22Rv1 (cell line): Measurements from ENCODE around the gene MYO10.

Experiments used
- H3K27ac ChIP-seq: fragments of 450-650 bp; 2 replicates; pipeline ENCODE4 v1.5.1; 2017
- ZFX ChIP-seq: fragments of 450-650 bp; IDR thresholded peaks from 2 replicates; pipeline ENCODE4 v1.6.1; 2017; ENCODE audit warnings: antibody characterized with exemption, borderline replicate concordance
- TF ChIP-seq, protein P1 (sequence below): fragments of 450-650 bp; IDR thresholded peaks from 2 replicates; pipeline ENCODE4 v1.5.1; 2017; ENCODE audit warnings: mild to moderate bottlenecking

The MYO10 gene

DNA sequence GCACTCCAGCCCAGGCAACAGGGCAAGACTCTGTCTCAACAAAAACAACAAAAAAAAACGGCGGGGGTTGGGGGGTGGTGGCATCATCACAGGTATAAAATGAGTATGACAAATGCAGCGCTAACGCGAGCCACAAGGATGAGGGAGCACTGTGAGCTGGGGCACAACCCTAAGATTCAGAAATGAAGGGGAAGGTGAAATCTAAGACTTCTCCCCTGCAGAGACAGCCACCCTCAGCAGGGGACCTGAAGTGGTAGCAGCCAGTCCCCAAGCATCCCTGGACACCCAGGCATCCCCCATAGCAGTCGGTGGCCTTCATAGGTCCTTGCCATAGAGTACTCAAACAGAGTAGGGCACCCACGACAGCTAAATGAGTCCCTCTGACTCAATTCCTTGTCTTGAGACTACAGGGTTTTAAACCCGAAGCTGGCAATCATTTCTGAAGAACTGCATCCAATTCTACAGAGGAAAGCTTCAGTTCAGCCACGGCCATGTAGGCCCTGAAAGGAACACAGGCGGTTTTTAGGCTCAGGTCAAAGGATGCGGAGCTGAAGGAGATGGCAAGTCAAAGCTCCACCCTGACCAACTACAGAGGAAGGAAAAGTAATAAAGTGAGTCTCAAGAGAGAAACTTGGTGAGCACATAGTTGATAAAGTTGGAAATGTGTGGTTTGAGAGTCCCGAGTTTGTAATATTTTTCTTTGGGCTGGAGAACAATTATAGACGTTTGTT is 50.3 kb downstream of the MYO10 start:
- TF ChIP-seq ZFX = no peak
- TF ChIP-seq, protein P1, sequence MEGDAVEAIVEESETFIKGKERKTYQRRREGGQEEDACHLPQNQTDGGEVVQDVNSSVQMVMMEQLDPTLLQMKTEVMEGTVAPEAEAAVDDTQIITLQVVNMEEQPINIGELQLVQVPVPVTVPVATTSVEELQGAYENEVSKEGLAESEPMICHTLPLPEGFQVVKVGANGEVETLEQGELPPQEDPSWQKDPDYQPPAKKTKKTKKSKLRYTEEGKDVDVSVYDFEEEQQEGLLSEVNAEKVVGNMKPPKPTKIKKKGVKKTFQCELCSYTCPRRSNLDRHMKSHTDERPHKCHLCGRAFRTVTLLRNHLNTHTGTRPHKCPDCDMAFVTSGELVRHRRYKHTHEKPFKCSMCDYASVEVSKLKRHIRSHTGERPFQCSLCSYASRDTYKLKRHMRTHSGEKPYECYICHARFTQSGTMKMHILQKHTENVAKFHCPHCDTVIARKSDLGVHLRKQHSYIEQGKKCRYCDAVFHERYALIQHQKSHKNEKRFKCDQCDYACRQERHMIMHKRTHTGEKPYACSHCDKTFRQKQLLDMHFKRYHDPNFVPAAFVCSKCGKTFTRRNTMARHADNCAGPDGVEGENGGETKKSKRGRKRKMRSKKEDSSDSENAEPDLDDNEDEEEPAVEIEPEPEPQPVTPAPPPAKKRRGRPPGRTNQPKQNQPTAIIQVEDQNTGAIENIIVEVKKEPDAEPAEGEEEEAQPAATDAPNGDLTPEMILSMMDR = no peak
- no peak overlapping the region for H3K27ac ChIP-seq

DNA sequence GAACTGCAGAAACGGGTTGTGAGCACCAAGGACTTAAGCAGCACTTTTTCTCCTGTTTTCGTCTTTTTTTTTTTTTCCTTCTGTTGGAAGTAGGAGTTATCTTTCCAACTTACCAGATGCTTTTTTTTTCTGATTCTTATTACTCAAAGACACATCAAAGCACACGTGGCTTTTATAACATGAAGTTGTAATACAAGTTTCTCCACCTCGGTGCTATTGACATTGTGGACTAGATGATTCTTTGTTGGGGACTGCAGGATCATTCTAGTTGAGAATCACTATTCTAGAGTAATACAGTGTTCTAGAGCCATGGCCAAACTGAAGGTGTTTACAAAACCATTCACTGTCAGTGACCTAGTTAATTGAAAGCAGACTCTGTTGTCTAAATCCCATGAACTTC is 51.5 kb downstream of the MYO10 start:
- TF ChIP-seq ZFX = no peak
- TF ChIP-seq, protein P1 = no peak
- no peak overlapping the region for H3K27ac ChIP-seq

- TF ChIP-seq ZFX = no peak
- TF ChIP-seq, protein P1 = no peak
- no peak overlapping the region for H3K27ac ChIP-seq
Measured at GRCh38 chr5:16883806-16884205, 52.3 kb downstream of the MYO10 start.

GRCh38 chr5:16883176-16883575 is 52.9 kb downstream of the MYO10 start:
- TF ChIP-seq, protein P1 = no peak
- no peak for TF ChIP-seq ZFX
- no peak overlapping the region for H3K27ac ChIP-seq

- H3K27ac ChIP-seq = peak overlapping the region; percentile 37
- no peak for TF ChIP-seq ZFX
- TF ChIP-seq, protein P1 = no peak
Measured at GRCh38 chr5:16881251-16881650, 54.8 kb downstream of the MYO10 start.

DNA sequence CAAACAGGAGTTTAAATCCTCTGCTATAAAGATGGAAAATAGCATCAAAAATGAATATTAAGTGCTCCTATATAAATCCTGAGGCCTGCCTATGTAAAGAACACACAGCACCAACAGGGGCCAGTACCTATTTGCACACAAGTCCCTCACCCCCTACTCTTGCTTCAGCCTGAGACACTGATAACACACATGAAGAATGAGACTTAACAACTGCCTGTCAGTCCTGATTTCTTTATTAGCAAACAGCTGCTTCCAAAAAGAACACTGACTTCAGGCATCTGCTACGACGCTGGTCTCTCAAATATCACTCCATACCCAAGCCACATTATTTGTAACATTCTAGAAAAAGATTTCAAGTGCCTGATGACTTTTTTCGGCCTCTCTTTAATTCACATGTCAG is 55.5 kb downstream of the MYO10 start:
- H3K27ac ChIP-seq = peak overlapping the region; percentile 37
- TF ChIP-seq, protein P1 = no peak
- TF ChIP-seq ZFX = no peak

DNA sequence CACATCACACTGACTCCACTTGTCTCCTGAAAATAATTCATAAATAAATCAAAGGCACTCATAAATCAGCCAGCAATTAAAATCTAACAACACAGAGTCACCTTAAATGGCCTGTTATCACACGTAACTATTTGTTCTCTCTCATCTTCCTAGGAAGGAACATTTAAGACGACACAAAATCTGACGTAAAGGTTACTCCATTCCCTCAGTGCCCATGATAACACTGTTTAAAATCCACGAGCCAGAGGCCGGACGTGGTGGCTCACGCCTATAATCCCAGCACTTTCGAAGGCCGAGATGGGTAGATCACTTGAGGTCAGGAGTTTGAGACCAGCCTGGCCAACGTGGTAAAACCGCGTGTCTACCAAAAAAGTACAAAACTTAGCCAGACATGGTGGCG is 56.4 kb downstream of the MYO10 start:
- TF ChIP-seq, protein P1 = no peak
- TF ChIP-seq ZFX = no peak
- no peak overlapping the region for H3K27ac ChIP-seq
